K562 (cell line): ENCODE measurements around the gene PLA2G2C. TPM values are rescaled to one million over a fixed set of nuclear protein-coding genes. Genes with fewer than 3 reads are reported as not detected.

ENCODE experiments used
- BCLAF1 ChIP-seq, 2 experiments: fragments of 450-650 bp in 1 of 2; IDR thresholded peaks; 2 replicates each; pipeline ENCODE4 v1.6.1; 2011 to 2017; ENCODE audit warnings: low read depth in 2 of 2, antibody characterized with exemption in 1 of 2, borderline replicate concordance in 1 of 2, low read length in 1 of 2, mild to moderate bottlenecking in 1 of 2, mixed read lengths in 1 of 2; ENCODE audit not compliant: control insufficient read depth in 1 of 2
- E2F3 ChIP-seq: fragments of 250-450 bp; sonication (Bioruptor Pico); IDR thresholded peaks from 2 replicates; pipeline ENCODE4 v1.4.0; 2020; ENCODE audit warnings: mild to moderate bottlenecking
- FOXJ2 ChIP-seq: fragments of 200-800 bp; sonication (Bioruptor generic); IDR thresholded peaks from 2 replicates; pipeline ENCODE4 v1.6.1; 2016; ENCODE audit warnings: missing genetic modification characterization, missing compliant biosample characterization
- YBX1 ChIP-seq: fragments of 450-650 bp; IDR thresholded peaks from 2 replicates; pipeline ENCODE4 v1.7.1; 2016; ENCODE audit warnings: mild to moderate bottlenecking
- ZNF165 ChIP-seq: fragments of 250-450 bp; sonication (Bioruptor Pico); IDR thresholded peaks from 2 replicates; pipeline ENCODE4 v1.4.0; 2020; ENCODE audit warnings: borderline replicate concordance
- ZNF318 ChIP-seq, 2 experiments: fragments of 450-650 bp; IDR thresholded peaks; 2 replicates each; pipeline ENCODE4 v1.6.1; 2016; ENCODE audit warnings: mild to moderate bottlenecking in 2 of 2, borderline replicate concordance in 1 of 2, low read depth in 1 of 2, moderate library complexity in 1 of 2
- ZNF407 ChIP-seq: fragments of 450-650 bp; IDR thresholded peaks from 2 replicates; pipeline ENCODE4 v1.6.1; 2016; ENCODE audit warnings: low read depth
- polyA plus RNA-seq, 8 experiments: library from polyadenylated mRNA; depleted of rRNA in 4 of 8; stranded (reverse) in 5 of 8; unstranded in 3 of 8; fragments of >200 nt; fragmentation: Nextera tagmentation in 2 of 8; fragmentation: Illumina TruSeq in 1 of 8; extraction: Ambion mirVana in 2 of 8; extraction: Trizol in 1 of 8; gene quantifications; 2 replicates each; pipeline versions ENCODE4 v1.2.1 to v1.2.3, GENCODE V29; 2011 to 2014; ENCODE audit warnings: inconsistent platforms in 1 of 8, missing spikeins in 1 of 8
- total RNA-seq, 7 experiments: library from RNA; depleted of rRNA in 6 of 7; stranded (reverse); fragments of >200 nt in 6 of 7; fragmentation: Illumina TruSeq in 2 of 7; extraction: Trizol in 2 of 7; gene quantifications; 2 replicates each; pipeline versions ENCODE4 v1.2.1 to v1.2.3, GENCODE V29; 2011 to 2021; ENCODE audit warnings: low replicate concordance in 1 of 7

Gene PLA2G2C
- total and polyA plus RNA-seq, 9 of the 15 experiments (the other 6 are each of a cell fraction or from before 2014, with no cell fraction given), result 0.14 to 0.49 (median 0.21) TPM

GRCh38 chr1:20197329-20197791 is 11.0 kb upstream of the PLA2G2C start (continued):
- TF ChIP-seq BCLAF1 (IDR thresholded peaks at IDR 0.05; ENCODE audit: borderline replicate concordance in 1 of 2, control insufficient read depth in 1 of 2, low read depth in 2 of 2, low read length in 1 of 2) (no peak), ZNF407 (peak; percentile 26; the same call in 1 of the 2 replicates), E2F3 (CRISPR knock-in tag) (no peak), YBX1 (no peak), ZNF165 (CRISPR knock-in tag) (no peak), FOXJ2 (tag) (no peak), ZNF318 (IDR thresholded peaks at IDR 0.05; ENCODE audit: borderline replicate concordance in 1 of 2, low read depth in 1 of 2) (no peak)
